Neuronal stem cell (in vitro differentiated cells): ENCODE results near the gene GRID1.

Source experiments
- DNase-seq: peaks from one replicate; pipeline ENCODE4 v3.0.0-alpha.2; 2013; ENCODE audit warnings: low spot score
- H2AFZ ChIP-seq: one replicate; pipeline ENCODE4 v1.6.1; 2013; ENCODE audit warnings: mild to moderate bottlenecking, low read length, inconsistent platforms
- H2AK5ac ChIP-seq: 2 replicates; pipeline ENCODE4 v1.6.1; 2013; ENCODE audit warnings: low read depth, mild to moderate bottlenecking, inconsistent platforms, low read length, moderate library complexity, mixed read lengths
- H2BK120ac ChIP-seq: 2 replicates; pipeline ENCODE4 v1.6.1; 2013; ENCODE audit warnings: low read depth, mild to moderate bottlenecking, inconsistent platforms, low read length, moderate library complexity, mixed read lengths
- H2BK12ac ChIP-seq: one replicate; pipeline ENCODE4 v1.6.1; 2013; ENCODE audit warnings: low read length, inconsistent platforms
- H2BK15ac ChIP-seq: 2 replicates; pipeline ENCODE4 v1.6.1; 2013; ENCODE audit warnings: mild to moderate bottlenecking, low read length, inconsistent platforms, mixed read lengths
- H2BK5ac ChIP-seq: one replicate; pipeline ENCODE4 v1.6.1; 2013; ENCODE audit warnings: inconsistent platforms, mild to moderate bottlenecking, low read length, moderate library complexity
- H3K14ac ChIP-seq: one replicate; pipeline ENCODE4 v1.6.1; 2013; ENCODE audit warnings: low read length, inconsistent platforms
- H3K18ac ChIP-seq: 2 replicates; pipeline ENCODE4 v1.6.1; 2013; ENCODE audit warnings: low read length, inconsistent platforms
- H3K23ac ChIP-seq: 2 replicates; pipeline ENCODE4 v1.6.1; 2013; ENCODE audit warnings: low read depth, mild to moderate bottlenecking, mixed read lengths, low read length, inconsistent platforms; ENCODE audit not compliant: poor library complexity
- H3K27ac ChIP-seq: replicated peaks from 3 replicates; pipeline ENCODE4 v1.5.1; 2013; ENCODE audit warnings: low read length, inconsistent platforms
- H3K27me3 ChIP-seq, 3 experiments: 2 replicates each; pipeline ENCODE4 v1.6.1; 2013; ENCODE audit warnings: low read length in 3 of 3, mild to moderate bottlenecking in 2 of 3, inconsistent platforms in 1 of 3, low read depth in 1 of 3, mixed read lengths in 1 of 3, moderate library complexity in 1 of 3; ENCODE audit not compliant: control insufficient read depth in 3 of 3, insufficient read depth in 3 of 3
- H3K36me3 ChIP-seq, 2 donors: replicated peaks in 1 of 2; 2 replicates each; pipeline ENCODE4 v1.6.1; 2013; ENCODE audit warnings: low read length in 2 of 2; ENCODE audit not compliant: control insufficient read depth in 2 of 2, insufficient read depth in 2 of 2
- H3K4ac ChIP-seq: 2 replicates; pipeline ENCODE4 v1.6.1; 2013; ENCODE audit warnings: inconsistent platforms, mild to moderate bottlenecking, low read length, moderate library complexity
- H3K4me1 ChIP-seq, 2 donors: 1 replicate in 1 of 2; 2 replicates in 1 of 2; pipeline ENCODE4 v1.6.1; 2013; ENCODE audit warnings: low read length in 2 of 2, low read depth in 1 of 2; ENCODE audit not compliant: control insufficient read depth in 2 of 2, insufficient read depth in 1 of 2
- H3K4me2 ChIP-seq: one replicate; pipeline ENCODE4 v1.6.1; 2013; ENCODE audit warnings: mild to moderate bottlenecking, low read length, inconsistent platforms; ENCODE audit not compliant: insufficient read depth, poor library complexity, severe bottlenecking
- H3K4me3 ChIP-seq, 2 donors: 2 replicates each; pipeline ENCODE4 v1.5.1; 2013; ENCODE audit warnings: low read length in 2 of 2, mild to moderate bottlenecking in 2 of 2, inconsistent platforms in 1 of 2, moderate library complexity in 1 of 2
- H3K79me1 ChIP-seq: one replicate; pipeline ENCODE4 v1.6.1; 2013; ENCODE audit warnings: low read depth, mild to moderate bottlenecking, inconsistent platforms, low read length, moderate library complexity
- H3K9ac ChIP-seq: one replicate; pipeline ENCODE4 v1.6.1; 2013; ENCODE audit warnings: mild to moderate bottlenecking, low read depth, low read length, inconsistent platforms; ENCODE audit not compliant: poor library complexity
- H3K9me3 ChIP-seq, 2 donors: replicated peaks in 1 of 2; 2 replicates each; pipeline versions ENCODE3 to v1.6.1; 2013; ENCODE audit warnings: low read length in 2 of 2, mild to moderate bottlenecking in 2 of 2, inconsistent platforms in 1 of 2, low read depth in 1 of 2, mixed read lengths in 1 of 2, moderate library complexity in 1 of 2; ENCODE audit not compliant: control insufficient read depth in 2 of 2, insufficient read depth in 1 of 2
- H4K8ac ChIP-seq: one replicate; pipeline ENCODE4 v1.6.1; 2013; ENCODE audit warnings: low read depth, mild to moderate bottlenecking, inconsistent platforms, low read length, moderate library complexity
- H4K91ac ChIP-seq: one replicate; pipeline ENCODE4 v1.6.1; 2013; ENCODE audit warnings: low read length, low read depth, mild to moderate bottlenecking, inconsistent platforms; ENCODE audit not compliant: poor library complexity
- WGBS, 2 donors: extraction: QIAGEN DNeasy Blood & Tissue Kit; methylation state at CpG; one replicate each; pipeline ENCODE4 v1.1.7; 2013; ENCODE audit warnings: missing lambda C conversion rate in 2 of 2, mixed read lengths in 1 of 2; ENCODE audit not compliant: insufficient read length in 2 of 2, insufficient replicate concordance in 1 of 2; ENCODE audit errors: extremely low coverage in 2 of 2; 5-methylcytosine and 5-hydroxymethylcytosine counted together

GRID1 gene

DNA sequence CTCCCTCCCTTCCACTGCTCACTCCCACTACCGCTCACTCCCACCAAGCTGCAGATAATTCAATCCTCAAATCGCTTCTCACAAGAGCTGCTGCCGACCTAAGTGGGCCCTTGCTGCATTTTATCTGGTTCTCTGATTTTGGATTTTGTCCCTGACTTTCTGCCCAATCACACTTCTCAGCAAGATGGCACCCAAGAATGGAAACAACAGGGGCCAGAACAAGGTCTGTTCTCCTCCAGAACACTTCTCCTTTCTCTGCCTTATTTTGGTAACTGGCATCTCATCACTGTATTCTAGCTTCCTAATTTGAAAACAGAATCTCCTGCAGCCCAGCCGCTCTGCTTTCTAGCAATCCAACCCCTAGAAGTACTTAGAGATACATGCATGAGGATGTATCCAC lies 172.8 kb downstream of the GRID1 start:
- Histone ChIP-seq H3K36me3 (no peaks in the 10 kb centered on the region), H3K79me1 (no peaks in the 10 kb centered on the region), H2AFZ (no peak overlapping the region), H2BK120ac (no peak overlapping the region), H3K23ac (no peak overlapping the region), H3K4ac (no peak overlapping the region), H3K27ac (no peak overlapping the region), H2AK5ac (no peak overlapping the region), H4K91ac (no peak overlapping the region), H3K4me1 (peaks cover 0 to 1% of the 10 kb centered on the region in 2 donors), H2BK15ac (no peak overlapping the region), H3K9ac (no peak overlapping the region), H2BK12ac (no peak overlapping the region), H2BK5ac (no peak overlapping the region), H3K18ac (no peak overlapping the region), H3K27me3 (peaks cover 0 to 3% (median 0%) of the 10 kb centered on the region in 3 experiments), H4K8ac (no peak overlapping the region), H3K14ac (peak overlapping the region; percentile 15), H3K9me3 (no peaks in the 10 kb centered on the region), H3K4me2 (no peak overlapping the region), H3K4me3 (no peak overlapping the region)
- no CpG with 5 or more reads among the region's 4 CpGs for WGBS, 2 donors
- DNase-seq, result no peak

DNA sequence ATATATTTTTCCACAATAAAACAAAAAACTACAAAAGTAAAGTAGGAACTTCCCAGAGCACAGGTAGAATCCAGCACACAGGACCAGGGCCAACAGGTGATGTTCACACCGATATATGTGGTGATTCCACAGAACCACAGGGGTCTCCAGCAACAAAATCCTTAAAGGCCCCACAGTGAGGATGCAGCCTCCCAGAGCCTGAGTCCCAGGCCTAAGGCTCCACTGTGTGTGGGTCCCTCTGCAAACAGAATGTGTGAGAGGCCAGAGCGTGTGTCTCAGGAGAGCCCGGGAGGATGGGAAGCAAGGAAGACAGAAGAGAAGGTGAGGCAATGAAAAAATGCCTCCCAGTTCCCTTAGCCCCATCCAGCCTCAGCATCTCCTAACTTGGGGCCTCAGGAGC lies 173.9 kb downstream of the GRID1 start:
- no CpG with 5 or more reads among the region's 3 CpGs for WGBS, 2 donors

DNA sequence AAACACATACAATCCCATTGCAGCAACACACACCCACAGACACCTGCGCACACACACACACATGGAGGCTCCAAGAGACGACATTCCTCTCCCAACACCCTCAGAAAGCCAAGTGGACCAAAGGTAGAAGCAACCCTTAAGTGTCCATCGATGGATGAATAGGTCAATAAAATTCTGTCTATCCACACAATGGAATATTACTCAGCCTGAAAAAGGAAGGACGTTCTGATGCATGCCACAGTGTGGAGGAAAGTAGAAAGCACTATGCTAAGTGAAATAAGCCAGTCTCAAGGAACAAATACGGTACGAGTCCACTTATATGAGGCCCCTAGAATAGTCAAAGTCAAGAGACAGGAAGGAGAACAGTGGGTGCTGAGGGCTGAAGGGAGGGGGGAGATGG lies 174.4 kb downstream of the GRID1 start:
- no peak overlapping the region for H3K4ac ChIP-seq
- no peak overlapping the region for H4K91ac ChIP-seq
- H3K18ac ChIP-seq, result no peak overlapping the region
- no peak overlapping the region for H3K4me2 ChIP-seq
- no peak overlapping the region for H2AFZ ChIP-seq
- H3K4me3 ChIP-seq, result no peak overlapping the region
- H2BK15ac ChIP-seq, result no peak overlapping the region
- no peak overlapping the region for H3K23ac ChIP-seq
- H3K27ac ChIP-seq, result no peak overlapping the region
- H2BK120ac ChIP-seq, result no peak overlapping the region
- no peaks in the 10 kb centered on the region for H3K9me3 ChIP-seq
- H2BK12ac ChIP-seq, result no peak overlapping the region
- H3K27me3 ChIP-seq, result peaks cover 0 to 3% (median 0%) of the 10 kb centered on the region in 3 experiments
- peaks cover 0 to 1% of the 10 kb centered on the region in 2 donors for H3K4me1 ChIP-seq
- no peak overlapping the region for H3K14ac ChIP-seq
- H3K36me3 ChIP-seq, result no peaks in the 10 kb centered on the region
- no peaks in the 10 kb centered on the region for H3K79me1 ChIP-seq
- no peak overlapping the region for H2AK5ac ChIP-seq
- H3K9ac ChIP-seq, result no peak overlapping the region
- no peak overlapping the region for H2BK5ac ChIP-seq
- H4K8ac ChIP-seq, result no peak overlapping the region
- no CpG with 5 or more reads among the region's 6 CpGs for WGBS, 2 donors
- no peak for DNase-seq

More for the DNA sequence above, 173.9 kb downstream of the GRID1 start:
- Histone ChIP-seq H3K36me3 (no peaks in the 10 kb centered on the region), H2BK12ac (no peak overlapping the region), H3K14ac (peak overlapping the region; percentile 9), H3K27ac (no peak overlapping the region), H3K9ac (no peak overlapping the region), H4K91ac (no peak overlapping the region), H3K23ac (no peak overlapping the region), H3K4me2 (no peak overlapping the region), H3K18ac (no peak overlapping the region), H3K4me3 (no peak overlapping the region), H4K8ac (no peak overlapping the region), H2BK15ac (no peak overlapping the region), H2BK120ac (peak overlapping the region; percentile 10), H2AFZ (no peak overlapping the region), H3K9me3 (no peaks in the 10 kb centered on the region), H3K79me1 (no peaks in the 10 kb centered on the region), H2BK5ac (no peak overlapping the region), H3K27me3 (peaks cover 0 to 3% (median 0%) of the 10 kb centered on the region in 3 experiments), H3K4me1 (peaks cover 0 to 1% of the 10 kb centered on the region in 2 donors), H2AK5ac (no peak overlapping the region), H3K4ac (no peak overlapping the region)
- DNase-seq, result no peak

DNA sequence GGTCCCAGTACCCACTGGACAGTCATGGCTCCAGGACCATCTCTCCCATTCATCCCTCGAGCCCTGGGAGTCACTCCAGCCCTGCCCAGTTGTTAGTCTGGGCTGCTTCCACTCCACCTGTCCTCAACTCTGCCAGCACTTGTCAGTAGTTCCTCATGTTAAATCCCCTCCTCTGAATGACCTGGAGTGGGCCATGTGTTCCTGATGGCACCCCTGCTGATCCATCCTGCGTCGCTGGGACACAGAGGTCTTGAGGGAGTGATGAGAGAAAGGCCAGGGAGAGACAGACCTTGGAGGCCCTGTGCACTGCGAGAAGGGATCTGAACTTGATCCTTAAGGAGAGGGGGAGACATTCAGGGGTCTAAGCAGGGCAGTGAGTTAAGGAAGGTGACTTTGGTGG lies 174.9 kb downstream of the GRID1 start:
- Histone ChIP-seq H4K91ac (no peak overlapping the region), H3K4ac (no peak overlapping the region), H3K9me3 (no peaks in the 10 kb centered on the region), H2AFZ (no peak overlapping the region), H3K14ac (peak overlapping the region; percentile 50), H2AK5ac (peak overlapping the region; percentile 9), H3K4me3 (no peak overlapping the region), H3K27ac (no peak overlapping the region), H3K36me3 (no peaks in the 10 kb centered on the region), H3K23ac (no peak overlapping the region), H3K79me1 (no peaks in the 10 kb centered on the region), H3K18ac (peak overlapping the region; percentile 34), H2BK5ac (no peak overlapping the region), H2BK15ac (no peak overlapping the region), H3K27me3 (peaks cover 0 to 3% (median 0%) of the 10 kb centered on the region in 3 experiments), H3K9ac (no peak overlapping the region), H4K8ac (no peak overlapping the region), H2BK12ac (no peak overlapping the region), H3K4me2 (no peak overlapping the region), H2BK120ac (no peak overlapping the region), H3K4me1 (peaks cover 0 to 1% of the 10 kb centered on the region in 2 donors)
- no CpG with 5 or more reads among the region's 4 CpGs for WGBS, 2 donors
- no peak for DNase-seq
